Mesothelial cell of epicardium (in vitro differentiated cells): ENCODE data around the gene CTTNBP2. TPM values are rescaled to one million over a fixed set of nuclear protein-coding genes. Genes with fewer than 3 reads are reported as not detected.

ENCODE experiments used
- DNase-seq, 2 experiments: peaks; one replicate each; pipeline ENCODE4 v3.0.0; 2021; ENCODE audit warnings: low spot score in 2 of 2; ENCODE audit not compliant: unreplicated experiment in 2 of 2
- H3K27ac Mint-ChIP-seq: 2 replicates; pipeline ENCODE4 v1.8.0; 2021; ENCODE audit warnings: mixed read lengths
- H3K27me3 Mint-ChIP-seq: 2 replicates; pipeline ENCODE4 v1.8.0; 2021; ENCODE audit warnings: low read depth, mixed read lengths
- H3K36me3 Mint-ChIP-seq: 2 replicates; pipeline ENCODE4 v1.8.0; 2021; ENCODE audit warnings: mixed read lengths
- H3K4me1 Mint-ChIP-seq: 2 replicates; pipeline ENCODE4 v1.8.0; 2021; ENCODE audit warnings: mixed read lengths
- H3K4me3 Mint-ChIP-seq: 2 replicates; pipeline ENCODE4 v1.8.0; 2021; ENCODE audit warnings: mild to moderate bottlenecking, moderate library complexity, mixed read lengths
- H3K9me3 Mint-ChIP-seq: 2 replicates; pipeline ENCODE4 v1.8.0; 2021; ENCODE audit warnings: mixed read lengths
- CTCF ChIP-seq: fragments of 200-600 bp; sonication (generic); IDR thresholded peaks from one replicate; pipeline ENCODE4 v1.5.0; 2021; ENCODE audit warnings: antibody characterized with exemption; ENCODE audit not compliant: unreplicated experiment
- total RNA-seq: library from RNA; stranded (reverse); gene quantifications from 3 replicates; pipeline ENCODE4 v1.2.1, GENCODE V29; 2021

The CTTNBP2 gene
- total RNA-seq, 1 donor from 2014 or later, result 12.1 TPM

- Mint-ChIP-seq H3K4me3 (no peak overlapping the region), H3K27ac (no peak overlapping the region), H3K36me3 (no peaks in the 10 kb centered on the region), H3K4me1 (peaks cover 13% of the 10 kb centered on the region), H3K27me3 (no peaks in the 10 kb centered on the region), H3K9me3 (no peaks in the 10 kb centered on the region)
- no peak for TF ChIP-seq CTCF
- no peak for DNase-seq
These were observed 142.9 kb downstream of the CTTNBP2 start for GRCh38 chr7:117730390-117730789.

GRCh38 chr7:117728890-117729624 is 144.2 kb downstream of the CTTNBP2 start:
- Mint-ChIP-seq H3K27ac (peak overlapping the region; percentile 44), H3K36me3 (no peaks in the 10 kb centered on the region), H3K27me3 (no peaks in the 10 kb centered on the region), H3K4me1 (peaks cover 13% of the 10 kb centered on the region), H3K4me3 (no peak overlapping the region), H3K9me3 (no peaks in the 10 kb centered on the region)
- DNase-seq, result no peak
- TF ChIP-seq CTCF, result no peak

GRCh38 chr7:117724898-117725297 is 148.3 kb downstream of the CTTNBP2 start:
- no peak for DNase-seq
- Mint-ChIP-seq H3K36me3 (no peaks in the 10 kb centered on the region), H3K4me1 (peaks cover 13% of the 10 kb centered on the region), H3K9me3 (no peaks in the 10 kb centered on the region), H3K4me3 (no peak overlapping the region), H3K27ac (no peak overlapping the region), H3K27me3 (no peaks in the 10 kb centered on the region)
- no peak for TF ChIP-seq CTCF

GRCh38 chr7:117719377-117719776 is 153.9 kb downstream of the CTTNBP2 start:
- H3K36me3 Mint-ChIP-seq, result peaks cover 6% of the 10 kb centered on the region
- peaks cover 24% of the 10 kb centered on the region for H3K4me1 Mint-ChIP-seq
- DNase-seq, result no peak
- H3K27me3 Mint-ChIP-seq, result no peaks in the 10 kb centered on the region
- no peak overlapping the region for H3K27ac Mint-ChIP-seq
- H3K4me3 Mint-ChIP-seq, result no peak overlapping the region
- H3K9me3 Mint-ChIP-seq, result no peaks in the 10 kb centered on the region
- no peak for TF ChIP-seq CTCF

GRCh38 chr7:117718116-117718835 is 155.0 kb downstream of the CTTNBP2 start:
- H3K27ac Mint-ChIP-seq, result peak overlapping the region; percentile 79
- H3K4me3 Mint-ChIP-seq, result no peak overlapping the region
- H3K27me3 Mint-ChIP-seq, result no peaks in the 10 kb centered on the region
- TF ChIP-seq CTCF, result no peak
- peaks cover 24% of the 10 kb centered on the region for H3K4me1 Mint-ChIP-seq
- no peaks in the 10 kb centered on the region for H3K9me3 Mint-ChIP-seq
- H3K36me3 Mint-ChIP-seq, result peaks cover 6% of the 10 kb centered on the region
- DNase-seq, result no peak
